ENCODE results near the gene TCF7L2.

DNA sequence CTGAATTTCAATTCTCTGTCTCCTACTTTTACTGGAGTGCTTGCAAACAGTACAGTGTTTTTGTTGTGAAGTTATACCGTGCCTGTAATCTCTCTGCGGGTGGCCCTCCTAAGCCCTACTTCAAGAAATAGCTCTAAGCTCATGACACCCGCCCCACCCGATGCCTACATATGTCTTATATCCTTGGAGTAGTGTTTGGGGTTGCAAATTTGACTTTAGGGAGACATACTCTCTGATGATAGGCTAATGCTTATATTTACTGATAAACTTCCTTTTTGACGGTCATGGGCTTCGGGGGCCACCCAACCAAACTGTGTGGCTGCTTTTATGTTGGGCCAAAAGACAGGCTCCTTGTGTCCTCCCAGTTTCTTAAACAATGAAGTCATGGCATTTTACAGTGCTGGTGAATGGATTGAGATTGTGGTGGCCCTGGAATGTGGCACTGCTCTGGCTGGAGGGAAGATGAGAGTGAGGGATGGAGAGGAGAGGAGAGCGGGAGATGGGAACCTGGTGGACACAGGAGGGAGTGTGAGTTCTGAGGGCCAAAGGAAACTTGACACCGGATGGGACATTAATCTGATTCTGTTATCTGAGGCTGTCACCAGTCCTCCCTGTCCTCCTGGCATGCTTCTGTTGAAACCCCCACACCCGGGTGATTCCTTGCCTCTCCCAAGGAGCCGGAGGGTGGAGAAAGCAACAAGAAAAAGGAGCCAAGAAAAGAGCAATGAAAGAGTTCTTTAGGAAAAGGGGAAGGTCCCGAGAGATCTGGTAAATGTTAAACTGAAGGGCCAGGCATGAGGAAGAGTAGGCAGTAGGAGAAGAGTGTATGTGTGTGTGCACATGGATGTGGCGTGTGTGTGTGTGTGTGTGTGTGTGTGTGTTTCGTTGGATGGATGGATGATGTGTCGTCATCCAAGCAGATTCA lies 113.3 kb downstream of the TCF7L2 start:
- TF ChIP-seq POLR2AphosphoS5 (IDR thresholded peaks at IDR 0.05; ENCODE audit: low read depth, low read length) (0 out of 2 replicates have a peak, but pooled peaks have one; percentile 24), SIN3A (IDR thresholded peaks at IDR 0.05; ENCODE audit: borderline replicate concordance, insufficient read depth, low read length) (0 out of 2 replicates have a peak, but pooled peaks have one; percentile 15), TAF1 (IDR thresholded peaks at IDR 0.05; ENCODE audit: borderline replicate concordance, insufficient read depth, low read length) (no peak)
- TF ChIP-seq, protein P1, sequence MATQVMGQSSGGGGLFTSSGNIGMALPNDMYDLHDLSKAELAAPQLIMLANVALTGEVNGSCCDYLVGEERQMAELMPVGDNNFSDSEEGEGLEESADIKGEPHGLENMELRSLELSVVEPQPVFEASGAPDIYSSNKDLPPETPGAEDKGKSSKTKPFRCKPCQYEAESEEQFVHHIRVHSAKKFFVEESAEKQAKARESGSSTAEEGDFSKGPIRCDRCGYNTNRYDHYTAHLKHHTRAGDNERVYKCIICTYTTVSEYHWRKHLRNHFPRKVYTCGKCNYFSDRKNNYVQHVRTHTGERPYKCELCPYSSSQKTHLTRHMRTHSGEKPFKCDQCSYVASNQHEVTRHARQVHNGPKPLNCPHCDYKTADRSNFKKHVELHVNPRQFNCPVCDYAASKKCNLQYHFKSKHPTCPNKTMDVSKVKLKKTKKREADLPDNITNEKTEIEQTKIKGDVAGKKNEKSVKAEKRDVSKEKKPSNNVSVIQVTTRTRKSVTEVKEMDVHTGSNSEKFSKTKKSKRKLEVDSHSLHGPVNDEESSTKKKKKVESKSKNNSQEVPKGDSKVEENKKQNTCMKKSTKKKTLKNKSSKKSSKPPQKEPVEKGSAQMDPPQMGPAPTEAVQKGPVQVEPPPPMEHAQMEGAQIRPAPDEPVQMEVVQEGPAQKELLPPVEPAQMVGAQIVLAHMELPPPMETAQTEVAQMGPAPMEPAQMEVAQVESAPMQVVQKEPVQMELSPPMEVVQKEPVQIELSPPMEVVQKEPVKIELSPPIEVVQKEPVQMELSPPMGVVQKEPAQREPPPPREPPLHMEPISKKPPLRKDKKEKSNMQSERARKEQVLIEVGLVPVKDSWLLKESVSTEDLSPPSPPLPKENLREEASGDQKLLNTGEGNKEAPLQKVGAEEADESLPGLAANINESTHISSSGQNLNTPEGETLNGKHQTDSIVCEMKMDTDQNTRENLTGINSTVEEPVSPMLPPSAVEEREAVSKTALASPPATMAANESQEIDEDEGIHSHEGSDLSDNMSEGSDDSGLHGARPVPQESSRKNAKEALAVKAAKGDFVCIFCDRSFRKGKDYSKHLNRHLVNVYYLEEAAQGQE (IDR thresholded peaks at IDR 0.05; ENCODE audit: insufficient read depth in 1 of 2, low read depth in 2 of 2, low read length in 2 of 2), result no peak

Measured in PFSK-1 (cell line).